ENCODE data around the gene DAB1. TPM values are rescaled to one million over a fixed set of nuclear protein-coding genes. Genes with fewer than 3 reads are reported as not detected.
A peak's percentile ranks its signal among the peaks of the same experiment; 100 is the strongest.

Gene DAB1
- under 1 TPM in 1 of 4 donors, not detected in 3; 0.22 TPM for total RNA-seq

- in situ Hi-C loops (cut with MboI; ENCODE audit: low sequenced_read_pairs in 4 of 4) (no loop called here), intact Hi-C loops (cut with DNase I; ENCODE audit: low total_unique reads) (no loop called here)
- peaks cover 42 to 62% (median 45%) of the 10 kb centered on the region in 3 donors for H3K27me3 ChIP-seq
- peak within 1 kb of the TSS; percentile 41 to 54 (median 46) for H3K4me3 ChIP-seq
- no peak for ATAC-seq
- no peak within 1 kb of the TSS for H3K27ac ChIP-seq
- no peaks in the 10 kb centered on the region for H3K9me3 ChIP-seq
- H3K36me3 ChIP-seq: no peaks in the 10 kb centered on the region
- peaks cover 6 to 19% of the 10 kb centered on the region in 2 donors for H3K4me1 ChIP-seq
- TF ChIP-seq, protein P1, sequence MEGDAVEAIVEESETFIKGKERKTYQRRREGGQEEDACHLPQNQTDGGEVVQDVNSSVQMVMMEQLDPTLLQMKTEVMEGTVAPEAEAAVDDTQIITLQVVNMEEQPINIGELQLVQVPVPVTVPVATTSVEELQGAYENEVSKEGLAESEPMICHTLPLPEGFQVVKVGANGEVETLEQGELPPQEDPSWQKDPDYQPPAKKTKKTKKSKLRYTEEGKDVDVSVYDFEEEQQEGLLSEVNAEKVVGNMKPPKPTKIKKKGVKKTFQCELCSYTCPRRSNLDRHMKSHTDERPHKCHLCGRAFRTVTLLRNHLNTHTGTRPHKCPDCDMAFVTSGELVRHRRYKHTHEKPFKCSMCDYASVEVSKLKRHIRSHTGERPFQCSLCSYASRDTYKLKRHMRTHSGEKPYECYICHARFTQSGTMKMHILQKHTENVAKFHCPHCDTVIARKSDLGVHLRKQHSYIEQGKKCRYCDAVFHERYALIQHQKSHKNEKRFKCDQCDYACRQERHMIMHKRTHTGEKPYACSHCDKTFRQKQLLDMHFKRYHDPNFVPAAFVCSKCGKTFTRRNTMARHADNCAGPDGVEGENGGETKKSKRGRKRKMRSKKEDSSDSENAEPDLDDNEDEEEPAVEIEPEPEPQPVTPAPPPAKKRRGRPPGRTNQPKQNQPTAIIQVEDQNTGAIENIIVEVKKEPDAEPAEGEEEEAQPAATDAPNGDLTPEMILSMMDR (IDR thresholded peaks at IDR 0.05 in 4 of 5, conservative IDR thresholded peaks at IDR 0.05 in 1 of 5): no peak
- TF ChIP-seq POLR2A (IDR thresholded peaks at IDR 0.05): no peak
- no peak for DNase-seq
Observed at GRCh38 chr1:57423656-57424211, at the start of gene DAB1. DAB1 (minus strand) TSS chr1:57424060; CDS start chr1:57291030, 133,030 bp downstream.

DNA sequence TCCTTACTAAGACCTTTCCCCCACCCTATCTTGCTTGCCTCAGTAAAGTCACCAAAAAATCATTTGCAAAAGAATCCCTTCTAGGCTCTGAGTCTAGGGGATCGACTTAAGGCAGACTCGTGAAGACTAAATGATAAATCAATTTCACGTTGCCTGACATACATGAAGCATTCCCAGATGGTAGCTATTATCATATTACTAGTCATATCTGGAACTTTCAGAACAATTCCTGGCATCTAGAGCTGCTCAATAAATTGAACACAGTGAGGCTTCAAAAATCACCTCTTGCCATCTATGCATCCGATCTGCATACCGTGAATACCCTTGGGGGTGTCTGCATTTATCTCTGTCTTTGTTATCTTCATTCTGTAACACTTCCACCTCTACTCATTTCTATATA is 49.6 kb upstream of the DAB1 start:
- Histone ChIP-seq H3K4me3 (no peak overlapping the region), H3K4me1 (peaks cover 0 to under 1% of the 10 kb centered on the region in 2 donors), H3K9me3 (no peaks in the 10 kb centered on the region), H3K27me3 (no peaks in the 10 kb centered on the region), H3K36me3 (no peaks in the 10 kb centered on the region), H3K27ac (no peak overlapping the region)
- TF ChIP-seq, protein P1 (IDR thresholded peaks at IDR 0.05 in 4 of 5, conservative IDR thresholded peaks at IDR 0.05 in 1 of 5): no peak
- TF ChIP-seq POLR2A (IDR thresholded peaks at IDR 0.05): no peak
- no peak for DNase-seq
- intact Hi-C loops (cut with DNase I; ENCODE audit: low total_unique reads): no loop called here
- in situ Hi-C loops (cut with MboI; ENCODE audit: low sequenced_read_pairs in 4 of 4): no loop called here
- no peak for ATAC-seq

DNA sequence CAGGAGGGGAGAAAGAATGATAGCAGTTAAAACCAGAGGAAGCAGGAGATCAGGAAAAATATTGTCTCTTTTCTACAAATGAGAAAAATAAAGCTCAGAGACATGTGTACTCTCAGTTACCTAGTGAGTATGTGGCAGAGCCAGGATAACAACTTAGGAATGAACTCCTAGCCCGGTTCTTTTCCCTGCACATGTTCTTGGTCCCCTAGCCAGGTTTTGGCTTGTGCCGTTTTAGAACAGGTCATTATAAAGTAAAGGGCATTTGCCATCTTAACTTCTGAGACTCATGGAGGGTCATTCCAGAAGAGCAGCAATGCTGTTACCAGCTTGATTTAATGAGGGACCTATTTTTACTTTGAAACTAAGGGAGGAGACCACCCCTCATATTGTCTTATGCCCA is 48.1 kb upstream of the DAB1 start:
- TF ChIP-seq POLR2A (IDR thresholded peaks at IDR 0.05): no peak
- TF ChIP-seq, protein P1 (IDR thresholded peaks at IDR 0.05 in 4 of 5, conservative IDR thresholded peaks at IDR 0.05 in 1 of 5): no peak
- Histone ChIP-seq H3K4me3 (no peak overlapping the region), H3K4me1 (peaks cover 0 to 12% of the 10 kb centered on the region in 2 donors), H3K27ac (no peak overlapping the region), H3K9me3 (no peaks in the 10 kb centered on the region), H3K36me3 (no peaks in the 10 kb centered on the region), H3K27me3 (no peaks in the 10 kb centered on the region)
- ATAC-seq (no peak), DNase-seq (no peak)
- in situ Hi-C loops (cut with MboI; ENCODE audit: low sequenced_read_pairs in 4 of 4) (no loop called here), intact Hi-C loops (cut with DNase I; ENCODE audit: low total_unique reads) (no loop called here)

- no peaks in the 10 kb centered on the region for H3K9me3 ChIP-seq
- H3K36me3 ChIP-seq: no peaks in the 10 kb centered on the region
- no peaks in the 10 kb centered on the region for H3K27me3 ChIP-seq
- no peak overlapping the region for H3K27ac ChIP-seq
- no peak for DNase-seq
- H3K4me1 ChIP-seq: peaks cover 0 to 12% of the 10 kb centered on the region in 2 donors
- intact Hi-C loops (cut with DNase I; ENCODE audit: low total_unique reads) (no loop called here), in situ Hi-C loops (cut with MboI; ENCODE audit: low sequenced_read_pairs in 4 of 4) (no loop called here)
- H3K4me3 ChIP-seq: no peak overlapping the region
- TF ChIP-seq, protein P1 (IDR thresholded peaks at IDR 0.05 in 4 of 5, conservative IDR thresholded peaks at IDR 0.05 in 1 of 5): no peak
- TF ChIP-seq POLR2A (IDR thresholded peaks at IDR 0.05): no peak
- ATAC-seq: no peak
Observed at GRCh38 chr1:57470036-57470435, 46.2 kb upstream of the DAB1 start.
